Thyroid gland (tissue), 4 donors: ENCODE measurements around the gene ENOX1.

Experiments
- CTCF ChIP-seq, 6 experiments: fragments of 200-600 bp in 3 of 6; fragments of 450-650 bp in 3 of 6; sonication (generic) in 3 of 6; IDR thresholded peaks; one replicate each; pipeline ENCODE4 v1.5.1; 2016 to 2019; ENCODE audit warnings: antibody characterized with exemption in 6 of 6, mild to moderate bottlenecking in 2 of 6, inconsistent platforms in 1 of 6, moderate library complexity in 1 of 6
- POLR2A ChIP-seq, 2 donors: fragments of 450-650 bp; IDR thresholded peaks; one replicate each; pipeline ENCODE4 v1.6.1; 2017; ENCODE audit warnings: antibody characterized with exemption in 2 of 2, mild to moderate bottlenecking in 2 of 2, moderate library complexity in 1 of 2

- TF ChIP-seq CTCF (IDR thresholded peaks at IDR 0.05) (no peak), POLR2A (IDR thresholded peaks at IDR 0.05) (no peak)
Observed at GRCh38 chr13:43551897-43552456, 234.8 kb downstream of the ENOX1 start.
